C4-2B (cell line): ENCODE data around the gene AGPAT4.

ENCODE experiments used
- CTCF ChIP-seq: fragments of 450-650 bp; conservative IDR thresholded peaks from 2 replicates; pipeline ENCODE4 v1.5.1; 2017; ENCODE audit warnings: mild to moderate bottlenecking
- ZFX ChIP-seq: fragments of 450-650 bp; IDR thresholded peaks from 2 replicates; pipeline ENCODE4 v1.6.1; 2017

DNA sequence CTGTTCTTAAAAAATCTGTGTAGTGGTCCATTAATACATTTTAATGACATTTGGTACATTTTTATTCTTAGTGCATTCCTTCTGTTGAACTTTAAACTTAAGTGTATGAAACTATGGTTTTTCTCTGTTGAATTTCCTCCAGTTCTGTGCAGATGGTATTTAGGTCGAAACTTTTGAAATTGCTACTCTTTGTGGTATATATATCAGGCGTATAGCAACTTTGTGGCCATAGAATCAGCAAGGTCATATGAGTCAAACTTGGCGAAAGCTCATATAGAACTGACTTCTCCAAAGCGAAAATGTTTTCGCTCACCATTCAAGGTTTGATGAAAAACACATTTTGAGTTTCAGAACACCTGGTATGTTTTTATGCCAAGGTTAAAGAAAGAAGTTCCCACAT, 188.6 kb downstream of the AGPAT4 start:
- no peak for TF ChIP-seq CTCF
- TF ChIP-seq ZFX, result no peak
